Common myeloid progenitor, CD34-positive (primary cell): ENCODE results near the gene ACCSL.

Experiments
- CTCF ChIA-PET: fragments of 350-600 bp; sonication (Branson Sonifier 250); formaldehyde crosslinking; loops from one replicate; lab custom pipeline; 2021; ENCODE audit warnings: antibody characterized with exemption; lab: Charles Lee
- POLR2A ChIA-PET: fragments of 350-600 bp; sonication (Branson Sonifier 250); formaldehyde crosslinking; loops from one replicate; lab custom pipeline; 2021; ENCODE audit warnings: antibody characterized with exemption; lab: Charles Lee
- DNase-seq, 3 donors: peaks; one replicate each; pipeline versions ENCODE4 v3.0.0 to v3.0.0-alpha.2; 2013
- H3K27ac ChIP-seq, 2 experiments: 1 replicate in 1 of 2; 2 replicates in 1 of 2; pipeline ENCODE4 v1.7.0; 2013; ENCODE audit warnings: inconsistent platforms in 2 of 2, low read length in 2 of 2, mild to moderate bottlenecking in 2 of 2, low read depth in 1 of 2, moderate library complexity in 1 of 2; ENCODE audit not compliant: severe bottlenecking in 2 of 2, insufficient read depth in 1 of 2, poor library complexity in 1 of 2
- H3K27me3 ChIP-seq, 5 experiments: replicated peaks in 2 of 5; 1 replicate in 3 of 5; 2 replicates in 2 of 5; pipeline versions ENCODE4 v1.6.1 to v1.7.0; 2013; ENCODE audit warnings: low read length in 4 of 5, mild to moderate bottlenecking in 2 of 5, moderate library complexity in 2 of 5, inconsistent platforms in 1 of 5; ENCODE audit not compliant: insufficient read depth in 5 of 5, control insufficient read depth in 4 of 5
- H3K36me3 ChIP-seq, 4 experiments: 1 replicate in 2 of 4; 2 replicates in 2 of 4; pipeline versions ENCODE4 v1.6.1 to v1.7.0; 2013; ENCODE audit warnings: low read length in 3 of 4, control low read depth in 1 of 4, mild to moderate bottlenecking in 1 of 4; ENCODE audit not compliant: control insufficient read depth in 4 of 4, insufficient read depth in 4 of 4
- H3K4me1 ChIP-seq, 4 experiments: 1 replicate in 3 of 4; 2 replicates in 1 of 4; pipeline versions ENCODE4 v1.6.1 to v1.7.1; 2013; ENCODE audit warnings: low read length in 3 of 4, mild to moderate bottlenecking in 3 of 4, control low read depth in 1 of 4, inconsistent platforms in 1 of 4, moderate library complexity in 1 of 4; ENCODE audit not compliant: control insufficient read depth in 4 of 4, insufficient read depth in 4 of 4; ENCODE audit errors: control extremely low read depth in 1 of 4
- H3K4me3 ChIP-seq, 7 experiments: 1 replicate in 4 of 7; 2 replicates in 3 of 7; pipeline versions ENCODE4 v1.5.1 to v1.7.0; 2013; ENCODE audit warnings: mild to moderate bottlenecking in 7 of 7, low read length in 6 of 7, moderate library complexity in 6 of 7, inconsistent platforms in 2 of 7, low read depth in 2 of 7, control low read depth in 1 of 7; ENCODE audit not compliant: insufficient read depth in 4 of 7, control insufficient read depth in 1 of 7; ENCODE audit errors: extremely low read depth in 1 of 7
- H3K9me3 ChIP-seq, 5 experiments: 1 replicate in 4 of 5; 2 replicates in 1 of 5; pipeline versions ENCODE4 v1.6.1 to v1.7.1; 2013; ENCODE audit warnings: low read length in 4 of 5, mild to moderate bottlenecking in 2 of 5, inconsistent platforms in 1 of 5, low read depth in 1 of 5, moderate library complexity in 1 of 5; ENCODE audit not compliant: control insufficient read depth in 4 of 5, insufficient read depth in 2 of 5; ENCODE audit errors: control extremely low read depth in 1 of 5
- WGBS: methylation state at CpG from one replicate; pipeline ENCODE4 v1.1.5; 2013; ENCODE audit not compliant: insufficient coverage; 5-methylcytosine and 5-hydroxymethylcytosine counted together

ACCSL gene

GRCh38 chr11:44005063-44005701, 42.6 kb upstream of the ACCSL start:
- no peak overlapping the region for H3K4me3 ChIP-seq
- no peaks in the 10 kb centered on the region for H3K36me3 ChIP-seq
- WGBS = 79% methylated on average over 8 of the region's 14 CpGs
- H3K4me1 ChIP-seq = no peaks in the 10 kb centered on the region
- DNase-seq = no peak
- no peaks in the 10 kb centered on the region for H3K9me3 ChIP-seq
- CTCF ChIA-PET = no interaction called here
- POLR2A ChIA-PET = no interaction called here
- no peak overlapping the region for H3K27ac ChIP-seq
- H3K27me3 ChIP-seq = peaks cover 0 to 4% (median 0%) of the 10 kb centered on the region in 5 experiments

DNA sequence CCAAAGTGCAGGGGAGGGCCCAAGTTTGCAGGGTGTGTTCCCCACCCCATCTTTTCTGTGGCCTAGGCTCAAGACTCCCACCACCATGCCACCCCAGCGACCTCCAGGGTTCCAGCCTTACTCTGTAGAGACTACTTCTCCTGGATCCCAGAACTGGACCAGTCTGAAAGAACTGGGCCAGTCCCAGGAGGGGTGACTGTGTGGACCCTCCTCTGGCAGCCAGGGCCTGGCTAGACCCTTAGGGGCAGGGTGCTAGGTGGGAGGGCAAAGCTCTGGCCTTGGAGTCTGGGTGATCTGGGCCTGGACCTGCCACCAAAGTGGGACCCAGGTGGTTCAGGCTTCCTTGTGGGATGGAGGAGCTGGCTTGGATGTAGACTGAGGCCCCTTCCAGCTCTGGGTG, 41.8 kb upstream of the ACCSL start:
- POLR2A ChIA-PET = interaction anchor here (0.5 kb wide), 1 partner anchor 706 kb away, joined by 4 read pairs; no protein-coding TSS in a partner anchor
- Histone ChIP-seq H3K27ac (no peak overlapping the region), H3K9me3 (no peaks in the 10 kb centered on the region), H3K4me3 (no peak overlapping the region), H3K27me3 (peaks cover 0 to 5% (median 0%) of the 10 kb centered on the region in 5 experiments), H3K4me1 (no peaks in the 10 kb centered on the region), H3K36me3 (no peaks in the 10 kb centered on the region)
- WGBS = no CpG with 5 or more reads among the region's 1 CpG
- CTCF ChIA-PET = no interaction called here
- no peak for DNase-seq

DNA sequence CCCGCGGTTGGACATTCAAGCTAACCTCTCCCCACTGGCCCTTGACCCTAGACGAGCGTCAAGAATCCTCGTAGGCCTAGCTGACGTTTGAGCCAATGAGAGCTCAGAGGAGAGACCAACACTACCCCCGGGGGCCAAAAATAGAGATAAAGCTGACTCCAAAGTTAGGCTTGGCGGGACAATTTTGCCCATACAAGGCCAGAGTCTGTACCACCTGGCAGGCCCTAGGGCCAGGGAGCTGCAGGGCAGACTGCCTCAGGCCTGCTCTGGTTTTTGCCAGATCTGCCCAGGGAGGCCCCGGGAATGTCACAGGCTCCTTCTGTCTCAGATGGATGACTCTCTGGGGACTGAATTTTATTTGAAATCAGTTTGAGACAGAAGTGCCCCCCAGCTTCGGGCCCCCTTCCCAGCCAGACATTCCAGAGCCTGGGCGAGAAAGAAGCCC, 40.8 kb upstream of the ACCSL start:
- DNase-seq = no peak
- H3K27me3 ChIP-seq = peaks cover 0 to 6% (median 0%) of the 10 kb centered on the region in 5 experiments
- no peaks in the 10 kb centered on the region for H3K4me1 ChIP-seq
- WGBS = 96% methylated on average over 10 of the region's 11 CpGs
- POLR2A ChIA-PET = no interaction called here
- H3K27ac ChIP-seq = no peak overlapping the region
- no peaks in the 10 kb centered on the region for H3K36me3 ChIP-seq
- H3K4me3 ChIP-seq = no peak overlapping the region
- CTCF ChIA-PET = no interaction called here
- no peaks in the 10 kb centered on the region for H3K9me3 ChIP-seq

GRCh38 chr11:44007481-44008087, 40.2 kb upstream of the ACCSL start:
- no peak for DNase-seq
- H3K4me3 ChIP-seq = no peak overlapping the region
- CTCF ChIA-PET = no interaction called here
- 95% methylated on average over 5 of the region's 5 CpGs for WGBS
- POLR2A ChIA-PET = no interaction called here
- H3K4me1 ChIP-seq = no peaks in the 10 kb centered on the region
- no peaks in the 10 kb centered on the region for H3K9me3 ChIP-seq
- H3K36me3 ChIP-seq = no peaks in the 10 kb centered on the region
- H3K27ac ChIP-seq = no peak overlapping the region
- peaks cover 0 to 7% (median 0%) of the 10 kb centered on the region in 5 experiments for H3K27me3 ChIP-seq

DNA sequence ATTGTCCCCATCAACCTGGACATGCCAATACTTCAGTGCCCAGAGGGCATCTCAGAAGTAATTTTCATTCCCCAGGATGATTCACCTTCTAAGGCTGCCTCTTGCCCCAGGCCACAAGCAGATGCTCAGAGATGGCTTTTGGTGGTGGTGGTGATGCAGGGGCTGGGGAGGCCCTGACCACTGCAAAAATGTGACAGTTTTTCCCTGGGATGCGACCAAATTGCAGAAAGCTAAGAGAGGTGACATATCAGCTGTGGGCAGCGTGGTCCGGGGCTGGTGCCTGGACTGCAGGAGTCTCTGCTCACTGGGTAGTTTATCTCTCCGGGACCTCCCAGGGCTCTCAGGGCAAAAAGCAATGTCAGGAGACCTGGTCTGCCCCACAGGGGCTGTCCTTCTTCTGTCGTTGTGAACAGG, 39.7 kb upstream of the ACCSL start:
- Histone ChIP-seq H3K27ac (no peak overlapping the region), H3K9me3 (no peaks in the 10 kb centered on the region), H3K27me3 (peaks cover 0 to 7% (median 0%) of the 10 kb centered on the region in 5 experiments), H3K4me3 (no peak overlapping the region), H3K36me3 (no peaks in the 10 kb centered on the region), H3K4me1 (no peaks in the 10 kb centered on the region)
- WGBS = 96% methylated on average over 5 of the region's 5 CpGs
- DNase-seq = no peak
- CTCF ChIA-PET = no interaction called here
- POLR2A ChIA-PET = no interaction called here

- peaks cover 0 to 7% (median 0%) of the 10 kb centered on the region in 5 experiments for H3K27me3 ChIP-seq
- no peak overlapping the region for H3K4me3 ChIP-seq
- H3K27ac ChIP-seq = no peak overlapping the region
- no peaks in the 10 kb centered on the region for H3K36me3 ChIP-seq
- no peak for DNase-seq
- POLR2A ChIA-PET = no interaction called here
- H3K9me3 ChIP-seq = no peaks in the 10 kb centered on the region
- H3K4me1 ChIP-seq = no peaks in the 10 kb centered on the region
- CTCF ChIA-PET = no interaction called here
- 89% methylated on average over 3 of the region's 3 CpGs for WGBS
Observed at GRCh38 chr11:44008698-44009097, 39.1 kb upstream of the ACCSL start.

- H3K9me3 ChIP-seq = no peaks in the 10 kb centered on the region
Observed at GRCh38 chr11:44010789-44011251, 37.0 kb upstream of the ACCSL start.

More at GRCh38 chr11:44010789-44011251, 37.0 kb upstream of the ACCSL start:
- ChIA-PET CTCF (no interaction called here), POLR2A (no interaction called here)
- Histone ChIP-seq H3K4me3 (no peak overlapping the region), H3K36me3 (no peaks in the 10 kb centered on the region), H3K27me3 (peaks cover 0 to 4% (median 0%) of the 10 kb centered on the region in 5 experiments), H3K4me1 (no peaks in the 10 kb centered on the region), H3K27ac (no peak overlapping the region)
- no peak for DNase-seq
- WGBS = 93% methylated on average over 3 of the region's 4 CpGs
